Panc1 (cell line): ENCODE results near the gene KRTAP5-6.

Experiments used
- SIN3A ChIP-seq: IDR thresholded peaks from 2 replicates; pipeline ENCODE4 v1.6.1; 2012; ENCODE audit warnings: low read depth, mild to moderate bottlenecking, low read length, moderate library complexity, borderline replicate concordance; ENCODE audit not compliant: insufficient read depth
- TCF7L2 ChIP-seq: IDR thresholded peaks from 2 replicates; pipeline ENCODE4 v1.6.1; 2011; ENCODE audit warnings: mild to moderate bottlenecking, low read depth, low read length, inconsistent platforms
- TF ChIP-seq, protein P1 (sequence below): fragments of 450-650 bp; IDR thresholded peaks from 2 replicates; pipeline ENCODE4 v1.5.1; 2017; ENCODE audit warnings: mild to moderate bottlenecking

- TF ChIP-seq, protein P1, sequence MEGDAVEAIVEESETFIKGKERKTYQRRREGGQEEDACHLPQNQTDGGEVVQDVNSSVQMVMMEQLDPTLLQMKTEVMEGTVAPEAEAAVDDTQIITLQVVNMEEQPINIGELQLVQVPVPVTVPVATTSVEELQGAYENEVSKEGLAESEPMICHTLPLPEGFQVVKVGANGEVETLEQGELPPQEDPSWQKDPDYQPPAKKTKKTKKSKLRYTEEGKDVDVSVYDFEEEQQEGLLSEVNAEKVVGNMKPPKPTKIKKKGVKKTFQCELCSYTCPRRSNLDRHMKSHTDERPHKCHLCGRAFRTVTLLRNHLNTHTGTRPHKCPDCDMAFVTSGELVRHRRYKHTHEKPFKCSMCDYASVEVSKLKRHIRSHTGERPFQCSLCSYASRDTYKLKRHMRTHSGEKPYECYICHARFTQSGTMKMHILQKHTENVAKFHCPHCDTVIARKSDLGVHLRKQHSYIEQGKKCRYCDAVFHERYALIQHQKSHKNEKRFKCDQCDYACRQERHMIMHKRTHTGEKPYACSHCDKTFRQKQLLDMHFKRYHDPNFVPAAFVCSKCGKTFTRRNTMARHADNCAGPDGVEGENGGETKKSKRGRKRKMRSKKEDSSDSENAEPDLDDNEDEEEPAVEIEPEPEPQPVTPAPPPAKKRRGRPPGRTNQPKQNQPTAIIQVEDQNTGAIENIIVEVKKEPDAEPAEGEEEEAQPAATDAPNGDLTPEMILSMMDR, result no peak
- no peak for TF ChIP-seq TCF7L2
- no peak for TF ChIP-seq SIN3A
Measured at GRCh38 chr11:1659506-1659905, 37.5 kb upstream of the KRTAP5-6 start.
